IMR-90 (cell line): ENCODE measurements around the gene DMAC2L. TPM values are rescaled to one million over a fixed set of nuclear protein-coding genes. Genes with fewer than 3 reads are reported as not detected.

ENCODE experiments used
- ATAC-seq: fragments of 200-7000 bp; cut with Tn5 transposase; 2 replicates; pipeline ENCODE4 v1.9.1; 2020; ENCODE audit warnings: low read depth, mild to moderate bottlenecking, moderate library complexity
- BruUV-seq: library from RNA; stranded (reverse); fragments of 400-500 nt; replicated peaks from 2 replicates; lab custom pipeline; 2021; lab: Mats Ljungman, UMichigan
- CTCF ChIA-PET: fragments of 300-600 bp; formaldehyde crosslinking; extraction: SDS; loops from one replicate; lab custom pipeline; 2021; ENCODE audit warnings: antibody characterized with exemption; lab: Yijun Ruan, JAX
- POLR2A ChIA-PET: fragments of 300-600 bp; sonication (Branson Sonifier 250); formaldehyde crosslinking; loops from one replicate; lab custom pipeline; 2022; ENCODE audit warnings: antibody characterized with exemption; ENCODE audit not compliant: unreplicated experiment; lab: Charles Lee
- DNase-seq: peaks from one replicate; pipeline ENCODE4 v3.0.0; 2013
- H2AFZ ChIP-seq: replicated peaks from 2 replicates; pipeline ENCODE3; 2013; ENCODE audit warnings: low read length, mild to moderate bottlenecking; ENCODE audit not compliant: poor library complexity
- H2AK5ac ChIP-seq: 2 replicates; pipeline ENCODE4 v1.6.1; 2013; ENCODE audit warnings: low read depth, low read length, inconsistent platforms
- H2AK9ac ChIP-seq: replicated peaks from 2 replicates; pipeline ENCODE3; 2013; ENCODE audit warnings: mild to moderate bottlenecking, low read depth, low read length, moderate library complexity; ENCODE audit not compliant: poor library complexity
- H2BK120ac ChIP-seq: 2 replicates; pipeline ENCODE4 v1.6.1; 2013; ENCODE audit warnings: low read depth, low read length, inconsistent platforms
- H2BK15ac ChIP-seq: 3 replicates; pipeline ENCODE4 v1.6.1; 2013; ENCODE audit warnings: low read depth, low read length, inconsistent platforms
- H2BK20ac ChIP-seq: 2 replicates; pipeline ENCODE4 v1.6.1; 2013; ENCODE audit warnings: low read depth, mild to moderate bottlenecking, inconsistent platforms, low read length, moderate library complexity
- H2BK5ac ChIP-seq: 2 replicates; pipeline ENCODE4 v1.6.1; 2013; ENCODE audit warnings: mild to moderate bottlenecking, low read depth, low read length, inconsistent platforms; ENCODE audit not compliant: poor library complexity, severe bottlenecking
- H3K14ac ChIP-seq: replicated peaks from 2 replicates; pipeline ENCODE4 v1.6.1; 2013; ENCODE audit warnings: low read depth, low read length, inconsistent platforms
- H3K18ac ChIP-seq: 2 replicates; pipeline ENCODE4 v1.6.1; 2013; ENCODE audit warnings: low read depth, low read length, control low read depth
- H3K23ac ChIP-seq: 2 replicates; pipeline ENCODE4 v1.6.1; 2013; ENCODE audit warnings: low read depth, low read length, inconsistent platforms
- H3K27ac ChIP-seq: 2 replicates; pipeline ENCODE4 v1.5.1; 2013; ENCODE audit warnings: mild to moderate bottlenecking, control low read depth, low read length; ENCODE audit not compliant: insufficient read depth
- H3K27me3 ChIP-seq: 2 replicates; pipeline ENCODE4 v1.6.1; 2013; ENCODE audit warnings: low read length; ENCODE audit not compliant: control insufficient read depth, insufficient read depth
- H3K36me3 ChIP-seq: 2 replicates; pipeline ENCODE4 v1.6.1; 2013; ENCODE audit warnings: low read length, mixed read lengths; ENCODE audit not compliant: control insufficient read depth, insufficient read depth
- H3K4ac ChIP-seq: 2 replicates; pipeline ENCODE4 v1.6.1; 2013; ENCODE audit warnings: low read depth, low read length, inconsistent platforms
- H3K4me1 ChIP-seq: 2 replicates; pipeline ENCODE4 v1.6.1; 2013; ENCODE audit warnings: low read length, mixed read lengths; ENCODE audit not compliant: control insufficient read depth, insufficient read depth
- H3K4me2 ChIP-seq: 2 replicates; pipeline ENCODE4 v1.6.1; 2013; ENCODE audit warnings: low read depth, mild to moderate bottlenecking, control low read depth, low read length, moderate library complexity
- H3K4me3 ChIP-seq: 2 replicates; pipeline ENCODE4 v1.5.1; 2013; ENCODE audit warnings: low read depth, mild to moderate bottlenecking, control low read depth, low read length, moderate library complexity; ENCODE audit not compliant: insufficient read depth
- H3K56ac ChIP-seq: 2 replicates; pipeline ENCODE4 v1.6.1; 2013; ENCODE audit warnings: low read length, inconsistent platforms; ENCODE audit not compliant: insufficient read depth; ENCODE audit errors: extremely low read depth
- H3K79me1 ChIP-seq, 2 experiments: 2 replicates each; pipeline ENCODE4 v1.6.1; 2013; ENCODE audit warnings: low read length in 2 of 2, inconsistent platforms in 1 of 2, low read depth in 1 of 2
- H3K9ac ChIP-seq: 2 replicates; pipeline ENCODE4 v1.6.1; 2013; ENCODE audit warnings: low read depth, low read length, control low read depth
- H3K9me1 ChIP-seq: 2 replicates; pipeline ENCODE4 v1.6.1; 2013; ENCODE audit warnings: low read length, inconsistent platforms; ENCODE audit not compliant: insufficient read depth
- H3K9me3 ChIP-seq: 2 replicates; pipeline ENCODE4 v1.6.1; 2013; ENCODE audit warnings: low read length; ENCODE audit not compliant: control insufficient read depth, insufficient read depth
- H4K20me1 ChIP-seq: 2 replicates; pipeline ENCODE4 v1.6.1; 2013; ENCODE audit warnings: low read length, inconsistent platforms; ENCODE audit not compliant: insufficient read depth
- H4K5ac ChIP-seq: 2 replicates; pipeline ENCODE4 v1.6.1; 2013; ENCODE audit warnings: mild to moderate bottlenecking, low read depth, low read length, control low read depth
- H4K8ac ChIP-seq, 2 experiments: 2 replicates each; pipeline ENCODE4 v1.6.1; 2013; ENCODE audit warnings: low read depth in 2 of 2, low read length in 2 of 2, control low read depth in 1 of 2, inconsistent platforms in 1 of 2
- H4K91ac ChIP-seq: 2 replicates; pipeline ENCODE4 v1.6.1; 2013; ENCODE audit warnings: low read depth, low read length, inconsistent platforms; ENCODE audit not compliant: insufficient read depth
- CEBPB ChIP-seq: IDR thresholded peaks from 2 replicates; pipeline ENCODE4 v1.6.1; 2012; ENCODE audit warnings: low read depth, low read length, improper control_type of control experiment
- CHD1 ChIP-seq: IDR thresholded peaks from 2 replicates; pipeline ENCODE4 v1.6.1; 2012; ENCODE audit warnings: low read depth, low read length, improper control_type of control experiment
- FOS ChIP-seq: fragments of 150-350 bp; IDR thresholded peaks from 2 replicates; pipeline ENCODE4 v1.6.1; 2016; ENCODE audit warnings: low read depth, low read length
- MAFK ChIP-seq: IDR thresholded peaks from 2 replicates; pipeline ENCODE4 v1.6.1; 2012; ENCODE audit warnings: low read depth, low read length, improper control_type of control experiment
- MXI1 ChIP-seq: IDR thresholded peaks from 2 replicates; pipeline ENCODE4 v1.6.1; 2012; ENCODE audit warnings: low read depth, mild to moderate bottlenecking, low read length, moderate library complexity, borderline replicate concordance
- NFE2L2 ChIP-seq: fragments of 150-350 bp; IDR thresholded peaks from 2 replicates; pipeline ENCODE4 v1.6.1; 2016; ENCODE audit warnings: low read depth, mild to moderate bottlenecking, low read length
- POLR2A ChIP-seq: IDR thresholded peaks from 2 replicates; pipeline ENCODE4 v1.6.1; 2012; ENCODE audit warnings: mild to moderate bottlenecking, low read depth, low read length
- RAD21 ChIP-seq: IDR thresholded peaks from 2 replicates; pipeline ENCODE4 v1.6.1; 2012; ENCODE audit warnings: low read length, improper control_type of control experiment
- RCOR1 ChIP-seq: IDR thresholded peaks from 2 replicates; pipeline ENCODE4 v1.6.1; 2012; ENCODE audit warnings: mild to moderate bottlenecking, low read length, improper control_type of control experiment; ENCODE audit not compliant: insufficient replicate concordance
- RFX5 ChIP-seq: IDR thresholded peaks from 2 replicates; pipeline ENCODE4 v1.8.0; 2012; ENCODE audit warnings: low read depth, mild to moderate bottlenecking, low read length, moderate library complexity
- SMC3 ChIP-seq: fragments of 150-350 bp; IDR thresholded peaks from 2 replicates; pipeline ENCODE4 v1.6.1; 2016; ENCODE audit warnings: low read depth, mild to moderate bottlenecking, antibody characterized with exemption, low read length, moderate library complexity
- dilution Hi-C: fragments of 300-500 bp; cut with HindIII; formaldehyde crosslinking; loops from one replicate; pipeline ENCODE4 v1.14.3; 2018; ENCODE audit warnings: low sequenced_read_pairs; ENCODE audit not compliant: unreplicated experiment
- in situ Hi-C: fragments of 300-500 bp; cut with MboI; formaldehyde crosslinking; loops from 3 replicates; pipeline ENCODE4 v1.14.3; 2019; ENCODE audit warnings: low sequenced_read_pairs, inconsistent platforms, mixed read lengths
- intact Hi-C: fragments of 100-400 bp; cut with micrococcal nuclease; formaldehyde crosslinking; loops from 2 replicates; pipeline ENCODE4 v1.10.0; 2022
- polyA plus RNA-seq, 3 experiments: library from polyadenylated mRNA; depleted of rRNA; stranded (reverse); fragments of >200 nt; gene quantifications; 2 replicates each; pipeline ENCODE4 v1.2.3, GENCODE V29; 2012; ENCODE audit warnings: low replicate concordance in 1 of 3
- total RNA-seq: library from RNA; depleted of rRNA; stranded (reverse); fragments of >200 nt; gene quantifications from 2 replicates; pipeline ENCODE4 v1.2.3, GENCODE V29; 2012
- TF ChIP-seq, protein P1 (sequence below): fragments of 150-350 bp; IDR thresholded peaks from 2 replicates; pipeline ENCODE4 v1.6.1; 2016; ENCODE audit warnings: low read depth, mild to moderate bottlenecking, low read length, moderate library complexity, borderline replicate concordance
- TF ChIP-seq, protein P2 (sequence below): conservative IDR thresholded peaks from 2 replicates; pipeline ENCODE4 v1.5.1; 2012; ENCODE audit warnings: mild to moderate bottlenecking, low read depth, low read length, improper control_type of control experiment

Gene DMAC2L
- total and polyA plus RNA-seq, 2 of the 4 experiments (the other 2 are of a cell fraction): 5.0 to 6.1 TPM

DNA sequence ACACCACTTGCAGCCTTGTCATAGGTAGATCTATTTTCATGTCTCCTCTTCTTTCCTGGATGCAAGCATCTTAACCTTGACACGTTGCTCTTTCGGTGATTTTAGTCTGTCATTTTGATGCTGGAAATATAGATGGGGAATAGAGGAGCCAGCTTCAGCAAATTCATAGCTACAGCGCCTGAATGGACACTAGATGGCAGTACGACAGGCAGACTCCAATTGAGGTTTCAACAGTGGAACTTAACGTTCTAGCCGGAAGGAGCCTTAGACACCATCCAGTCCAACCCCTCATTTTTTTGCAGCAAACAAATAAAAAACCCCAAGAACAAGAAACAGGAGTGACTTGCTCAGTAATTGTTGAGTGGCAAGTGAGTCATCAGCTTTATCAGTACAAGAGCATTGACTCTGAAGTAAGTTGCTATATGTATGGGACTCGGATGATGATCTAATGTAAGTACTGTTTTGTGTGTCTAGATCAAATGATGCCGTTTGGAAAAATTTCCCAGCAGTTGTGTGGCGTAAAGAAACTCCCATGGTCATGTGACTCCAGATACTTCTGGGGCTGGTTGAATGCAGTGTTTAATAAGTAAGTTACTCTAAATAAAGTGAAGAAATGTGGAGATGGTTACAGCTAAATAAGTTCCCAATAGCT lies 9.0 kb downstream of the DMAC2L start (continued):
- TF ChIP-seq RCOR1: peak; percentile 87
- TF ChIP-seq MAFK: no peak
- TF ChIP-seq SMC3: peak; percentile 90

DNA sequence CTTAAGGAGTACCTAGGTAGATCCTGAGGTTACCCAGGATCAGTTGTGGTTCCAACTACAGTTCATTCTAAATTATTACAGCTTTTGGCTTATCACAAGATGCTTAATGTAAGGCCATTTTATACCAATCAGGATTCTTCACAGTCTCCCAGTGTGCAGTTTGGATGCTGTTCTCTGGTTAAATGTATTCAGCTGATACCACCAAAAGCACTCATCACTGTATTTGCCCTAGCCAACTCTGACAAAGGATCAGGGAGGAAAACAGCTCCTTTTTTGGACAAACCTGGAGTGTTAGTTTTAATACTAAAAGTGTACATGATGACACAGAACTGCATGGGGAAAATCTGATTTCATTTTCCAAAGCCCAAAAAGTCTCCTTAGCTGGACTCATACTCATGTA lies 19.5 kb downstream of the DMAC2L start:
- dilution Hi-C loops (no loop called here), in situ Hi-C loops (no loop called here), intact Hi-C loops (no loop called here)
- H3K4me1 ChIP-seq: peaks cover 14% of the 10 kb centered on the region
- H2BK120ac ChIP-seq: no peak overlapping the region
- no peak overlapping the region for H3K23ac ChIP-seq
- no peak overlapping the region for H2BK5ac ChIP-seq
- no peak overlapping the region for H2BK15ac ChIP-seq
- H3K27ac ChIP-seq: no peak overlapping the region
- TF ChIP-seq CHD1 (no peak), CEBPB (no peak), POLR2A (no peak), RAD21 (no peak), SMC3 (no peak), FOS (no peak), MXI1 (no peak), RCOR1 (no peak), RFX5 (no peak), MAFK (no peak), NFE2L2 (no peak)
- TF ChIP-seq, protein P1, sequence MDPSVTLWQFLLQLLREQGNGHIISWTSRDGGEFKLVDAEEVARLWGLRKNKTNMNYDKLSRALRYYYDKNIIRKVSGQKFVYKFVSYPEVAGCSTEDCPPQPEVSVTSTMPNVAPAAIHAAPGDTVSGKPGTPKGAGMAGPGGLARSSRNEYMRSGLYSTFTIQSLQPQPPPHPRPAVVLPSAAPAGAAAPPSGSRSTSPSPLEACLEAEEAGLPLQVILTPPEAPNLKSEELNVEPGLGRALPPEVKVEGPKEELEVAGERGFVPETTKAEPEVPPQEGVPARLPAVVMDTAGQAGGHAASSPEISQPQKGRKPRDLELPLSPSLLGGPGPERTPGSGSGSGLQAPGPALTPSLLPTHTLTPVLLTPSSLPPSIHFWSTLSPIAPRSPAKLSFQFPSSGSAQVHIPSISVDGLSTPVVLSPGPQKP: no peak
- TF ChIP-seq, protein P2, sequence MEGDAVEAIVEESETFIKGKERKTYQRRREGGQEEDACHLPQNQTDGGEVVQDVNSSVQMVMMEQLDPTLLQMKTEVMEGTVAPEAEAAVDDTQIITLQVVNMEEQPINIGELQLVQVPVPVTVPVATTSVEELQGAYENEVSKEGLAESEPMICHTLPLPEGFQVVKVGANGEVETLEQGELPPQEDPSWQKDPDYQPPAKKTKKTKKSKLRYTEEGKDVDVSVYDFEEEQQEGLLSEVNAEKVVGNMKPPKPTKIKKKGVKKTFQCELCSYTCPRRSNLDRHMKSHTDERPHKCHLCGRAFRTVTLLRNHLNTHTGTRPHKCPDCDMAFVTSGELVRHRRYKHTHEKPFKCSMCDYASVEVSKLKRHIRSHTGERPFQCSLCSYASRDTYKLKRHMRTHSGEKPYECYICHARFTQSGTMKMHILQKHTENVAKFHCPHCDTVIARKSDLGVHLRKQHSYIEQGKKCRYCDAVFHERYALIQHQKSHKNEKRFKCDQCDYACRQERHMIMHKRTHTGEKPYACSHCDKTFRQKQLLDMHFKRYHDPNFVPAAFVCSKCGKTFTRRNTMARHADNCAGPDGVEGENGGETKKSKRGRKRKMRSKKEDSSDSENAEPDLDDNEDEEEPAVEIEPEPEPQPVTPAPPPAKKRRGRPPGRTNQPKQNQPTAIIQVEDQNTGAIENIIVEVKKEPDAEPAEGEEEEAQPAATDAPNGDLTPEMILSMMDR: no peak
- H2AK5ac ChIP-seq: 0 out of 2 replicates have a peak overlapping the region, but pooled peaks have one; percentile 15
- no peaks in the 10 kb centered on the region for H3K27me3 ChIP-seq
- H4K20me1 ChIP-seq: no peaks in the 10 kb centered on the region
- no peak overlapping the region for H4K91ac ChIP-seq
- no peak overlapping the region for H2AK9ac ChIP-seq
- H3K56ac ChIP-seq: no peak overlapping the region
- H3K9me1 ChIP-seq: peaks cover 6% of the 10 kb centered on the region
- no peak overlapping the region for H4K8ac ChIP-seq
- H4K5ac ChIP-seq: no peak overlapping the region
- H3K36me3 ChIP-seq: no peaks in the 10 kb centered on the region
- H3K4me2 ChIP-seq: no peak overlapping the region
- H3K4me3 ChIP-seq: no peak overlapping the region
- CTCF ChIA-PET: interaction anchor here (1.0 to 2.4 kb wide), 2 partner anchors 11 to 110 kb away, joined by 3 to 5 read pairs; no protein-coding TSS in a partner anchor
- H3K9me3 ChIP-seq: no peaks in the 10 kb centered on the region
- DNase-seq: no peak
- H3K18ac ChIP-seq: no peak overlapping the region
- BruUV-seq: no TSS peak
- no peak overlapping the region for H2AFZ ChIP-seq
- peaks cover 0 to 12% of the 10 kb centered on the region in 2 experiments; a peak in 2 of 4 replicates for H3K79me1 ChIP-seq
- ATAC-seq: no peak
- H3K14ac ChIP-seq: no peak overlapping the region
- POLR2A ChIA-PET: no interaction called here
- H2BK20ac ChIP-seq: no peak overlapping the region
- no peak overlapping the region for H3K9ac ChIP-seq
- no peak overlapping the region for H3K4ac ChIP-seq
